Loucy (cell line): ENCODE data around the gene ACTL7B.

Experiments
- H2AFZ ChIP-seq: fragments of 200-600 bp; sonication (generic); 2 replicates; pipeline ENCODE4 v1.6.0; 2016; ENCODE audit warnings: antibody characterized with exemption, mild to moderate bottlenecking, low read length, moderate library complexity
- H3F3A ChIP-seq: fragments of 200-600 bp; 2 replicates; pipeline ENCODE4 v1.6.0; 2016; ENCODE audit warnings: antibody characterized with exemption, low read depth, mild to moderate bottlenecking
- H3K27me3 ChIP-seq: fragments of 200-600 bp; sonication (generic); 2 replicates; pipeline ENCODE4 v1.6.1; 2014; ENCODE audit warnings: low read length, mild to moderate bottlenecking; ENCODE audit not compliant: insufficient read depth, poor library complexity, severe bottlenecking
- H3K36me3 ChIP-seq: fragments of 200-600 bp; sonication (generic); 2 replicates; pipeline ENCODE4 v1.6.1; 2016; ENCODE audit warnings: low read length; ENCODE audit not compliant: insufficient read depth
- H3K4me1 ChIP-seq: fragments of 200-600 bp; sonication (generic); 2 replicates; pipeline ENCODE4 v1.5.1; 2014; ENCODE audit warnings: low read length, mild to moderate bottlenecking; ENCODE audit not compliant: insufficient read depth, poor library complexity, severe bottlenecking
- H3K4me2 ChIP-seq: fragments of 200-600 bp; sonication (generic); 2 replicates; pipeline ENCODE4 v1.6.0; 2014; ENCODE audit warnings: antibody characterized with exemption, low read length, low read depth, mild to moderate bottlenecking; ENCODE audit not compliant: poor library complexity, severe bottlenecking
- H3K4me3 ChIP-seq: fragments of 200-600 bp; sonication (generic); 2 replicates; pipeline ENCODE4 v1.5.1; 2014; ENCODE audit warnings: low read length, mild to moderate bottlenecking, mixed read lengths; ENCODE audit not compliant: poor library complexity, severe bottlenecking
- H3K79me2 ChIP-seq: fragments of 200-600 bp; sonication (generic); 2 replicates; pipeline ENCODE4 v1.6.1; 2014; ENCODE audit warnings: low read length; ENCODE audit not compliant: insufficient read depth
- H3K9ac ChIP-seq: fragments of 200-600 bp; sonication (generic); 2 replicates; pipeline ENCODE4 v1.6.0; 2014; ENCODE audit warnings: mild to moderate bottlenecking, low read depth, low read length, moderate library complexity; ENCODE audit not compliant: poor library complexity, severe bottlenecking
- H3K9me2 ChIP-seq: fragments of 200-600 bp; sonication (generic); replicated peaks from 2 replicates; pipeline ENCODE4 v1.6.1; 2016; ENCODE audit warnings: low read depth, low read length, mixed read lengths
- H3K9me3 ChIP-seq: fragments of 200-600 bp; sonication (generic); 2 replicates; pipeline ENCODE4 v1.6.1; 2014; ENCODE audit warnings: mild to moderate bottlenecking, antibody characterized with exemption, low read length, low read depth; ENCODE audit not compliant: insufficient read depth
- H4K20me1 ChIP-seq: fragments of 200-600 bp; sonication (generic); 2 replicates; pipeline ENCODE4 v1.6.0; 2014; ENCODE audit warnings: antibody characterized with exemption, low read length, mild to moderate bottlenecking; ENCODE audit not compliant: insufficient read depth, poor library complexity, severe bottlenecking
- CTCF ChIP-seq: fragments of 200-600 bp; sonication (generic); conservative IDR thresholded peaks from 2 replicates; pipeline ENCODE4 v1.5.1; 2014; ENCODE audit warnings: mild to moderate bottlenecking, antibody characterized with exemption, low read length
- EZH2phosphoT487 ChIP-seq: fragments of 200-600 bp; IDR thresholded peaks from 2 replicates; pipeline ENCODE4 v1.6.1; 2018; ENCODE audit warnings: antibody characterized with exemption, mild to moderate bottlenecking, moderate library complexity, borderline replicate concordance

ACTL7B gene

GRCh38 chr9:108876425-108876824 lies 20.6 kb upstream of the ACTL7B start:
- Histone ChIP-seq H3K9me2 (no peaks in the 10 kb centered on the region), H4K20me1 (no peaks in the 10 kb centered on the region), H3K4me1 (no peaks in the 10 kb centered on the region), H3K4me3 (no peak overlapping the region), H3K36me3 (peaks cover 74% of the 10 kb centered on the region; the same call in 1 of the 2 replicates), H3K79me2 (no peaks in the 10 kb centered on the region), H3K9me3 (no peaks in the 10 kb centered on the region), H3F3A (no peaks in the 10 kb centered on the region), H2AFZ (no peak overlapping the region), H3K9ac (no peak overlapping the region), H3K4me2 (no peak overlapping the region), H3K27me3 (no peaks in the 10 kb centered on the region)
- no peak for TF ChIP-seq EZH2phosphoT487
- no peak for TF ChIP-seq CTCF

DNA sequence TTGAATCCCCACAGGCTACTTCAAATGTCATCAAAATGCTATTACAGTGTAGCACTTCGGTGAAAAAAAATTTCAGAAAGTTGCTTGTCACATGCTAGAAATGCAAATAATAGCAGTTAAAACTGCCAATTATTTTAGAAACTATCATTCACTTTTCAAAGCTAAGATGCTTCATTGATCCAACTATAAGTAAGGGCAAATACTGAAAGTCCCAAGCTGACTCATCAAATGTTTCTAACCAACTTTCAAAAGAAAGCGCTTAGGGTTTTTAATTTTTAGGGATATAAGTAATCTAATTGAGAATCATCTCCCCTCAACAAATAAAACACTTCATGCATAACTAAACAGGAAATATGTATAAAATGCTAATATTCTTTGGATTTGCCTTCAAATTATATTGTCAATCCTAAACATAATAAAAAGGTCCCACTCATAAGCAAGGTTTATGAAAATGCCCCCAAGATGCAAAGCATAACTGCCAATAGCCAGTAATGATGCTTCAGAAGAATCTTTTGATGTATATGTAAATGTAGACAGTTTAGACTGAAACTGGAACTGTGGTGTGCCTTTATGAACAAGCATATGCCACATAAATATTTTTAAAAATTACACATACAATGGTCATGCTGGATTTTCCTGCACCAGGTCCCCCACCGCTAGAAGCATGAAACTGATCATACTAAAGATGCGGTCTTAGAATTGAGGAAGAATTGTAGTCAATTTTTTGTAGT lies 18.4 kb upstream of the ACTL7B start:
- Histone ChIP-seq H2AFZ (no peak overlapping the region), H4K20me1 (no peaks in the 10 kb centered on the region), H3K9ac (no peak overlapping the region), H3K9me3 (no peaks in the 10 kb centered on the region), H3K36me3 (peaks cover 68% of the 10 kb centered on the region; the same call in 1 of the 2 replicates), H3F3A (no peaks in the 10 kb centered on the region), H3K27me3 (no peaks in the 10 kb centered on the region), H3K4me3 (no peak overlapping the region), H3K4me2 (no peak overlapping the region), H3K9me2 (no peaks in the 10 kb centered on the region), H3K79me2 (no peaks in the 10 kb centered on the region), H3K4me1 (no peaks in the 10 kb centered on the region)
- TF ChIP-seq CTCF = no peak
- no peak for TF ChIP-seq EZH2phosphoT487

DNA sequence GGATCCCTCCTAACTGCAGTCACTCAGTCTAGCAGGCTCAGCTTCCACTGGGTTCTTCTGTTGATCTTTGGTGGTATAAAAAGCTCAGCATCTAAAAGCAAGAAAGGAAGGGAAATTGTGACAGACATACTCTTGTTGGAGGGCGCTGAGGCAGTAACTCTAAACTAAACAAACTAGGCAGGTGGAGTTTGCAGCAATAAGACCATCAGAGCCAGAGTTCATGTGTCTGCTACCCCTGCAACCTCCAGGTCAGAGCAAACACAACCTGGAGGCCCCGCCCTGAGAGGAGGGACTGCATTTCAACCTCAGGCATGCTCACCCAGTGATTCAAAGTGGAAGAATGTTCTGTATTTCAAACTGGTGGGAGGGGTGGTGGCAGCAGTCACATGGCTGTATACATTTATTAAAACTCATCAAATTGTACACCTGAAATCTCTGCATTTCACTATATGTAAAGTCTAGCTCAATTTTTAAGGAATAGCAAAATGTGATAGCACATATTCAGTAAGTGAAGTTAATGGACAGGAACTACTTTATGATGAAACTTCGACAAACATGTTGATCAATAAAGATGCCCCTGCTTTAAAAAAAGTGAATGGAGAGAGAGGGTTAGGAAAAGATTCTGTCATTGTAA lies 13.4 kb upstream of the ACTL7B start:
- H3K4me2 ChIP-seq = no peak overlapping the region
- no peaks in the 10 kb centered on the region for H3K9me2 ChIP-seq
- no peaks in the 10 kb centered on the region for H3K79me2 ChIP-seq
- peaks cover 36% of the 10 kb centered on the region; the same call in 1 of the 2 replicates for H3K36me3 ChIP-seq
- no peak overlapping the region for H3K4me3 ChIP-seq
- TF ChIP-seq CTCF = no peak
- no peak for TF ChIP-seq EZH2phosphoT487
- no peak overlapping the region for H2AFZ ChIP-seq
- no peaks in the 10 kb centered on the region for H4K20me1 ChIP-seq
- no peaks in the 10 kb centered on the region for H3K27me3 ChIP-seq
- H3F3A ChIP-seq = no peaks in the 10 kb centered on the region
- no peaks in the 10 kb centered on the region for H3K9me3 ChIP-seq
- no peak overlapping the region for H3K9ac ChIP-seq
- H3K4me1 ChIP-seq = no peaks in the 10 kb centered on the region
